NCI-H2029 (cell line): ENCODE results near the gene HSPH1.

Source experiments
- DNase-seq: peaks from one replicate; lab custom pipeline; 2025; lab: John Stamatoyannopoulos, UW

The HSPH1 gene

GRCh38 chr13:31161557-31162150, at the start of gene HSPH1:
Gene HSPH1 (minus strand): TSS chr13:31161904. CDS start chr13:31161582, 322 bp downstream.
- DNase-seq: peak; percentile 85

DNA sequence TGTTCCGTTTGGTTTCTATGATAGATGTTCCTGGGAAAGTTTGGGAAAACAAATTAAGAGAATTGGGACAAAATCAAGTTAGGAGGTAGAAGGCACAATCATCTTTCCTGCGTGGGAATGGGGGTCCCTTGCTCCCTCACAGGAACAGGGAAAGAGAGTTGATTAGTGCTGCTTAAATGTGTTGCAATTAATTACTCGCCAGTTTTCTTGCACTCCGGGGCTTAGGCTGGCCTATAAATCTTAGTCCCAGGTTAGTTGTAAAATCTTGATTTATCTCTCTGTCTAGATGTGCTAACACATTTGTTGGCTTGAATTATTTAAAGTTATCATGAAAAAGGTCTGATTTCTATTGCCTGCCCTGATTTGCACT, 48.1 kb upstream of the HSPH1 start:
- DNase-seq: no peak

GRCh38 chr13:31209172-31209840, 47.6 kb upstream of the HSPH1 start:
- DNase-seq: peak; percentile 60

DNA sequence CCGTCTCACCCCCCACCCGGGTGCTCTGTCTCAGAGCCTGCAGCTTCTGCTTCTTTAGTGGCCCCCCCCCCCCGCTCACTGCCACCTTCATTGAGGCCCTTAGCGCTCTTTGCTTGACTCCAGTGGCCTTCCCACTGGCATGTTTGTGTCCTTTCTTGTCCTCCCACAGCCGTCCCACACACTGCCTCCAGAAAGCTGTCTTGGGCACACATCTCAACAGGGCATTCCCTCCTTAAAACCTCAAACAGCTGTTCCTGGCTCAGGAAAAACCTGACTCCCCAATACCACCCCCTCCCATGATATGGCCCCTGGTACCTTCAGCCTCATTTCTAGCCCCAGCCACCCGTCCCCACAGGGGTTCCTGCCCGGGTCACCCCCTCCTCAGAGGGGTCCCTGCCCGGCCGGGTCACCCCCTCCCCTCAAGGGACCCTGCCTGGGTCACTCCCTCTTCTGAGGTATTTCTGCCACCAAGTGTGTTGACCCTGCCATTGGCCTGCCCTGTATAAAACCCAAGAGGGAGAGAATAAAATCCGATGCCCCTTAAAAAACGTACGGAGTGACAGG, 46.9 kb upstream of the HSPH1 start:
- DNase-seq: no peak

DNA sequence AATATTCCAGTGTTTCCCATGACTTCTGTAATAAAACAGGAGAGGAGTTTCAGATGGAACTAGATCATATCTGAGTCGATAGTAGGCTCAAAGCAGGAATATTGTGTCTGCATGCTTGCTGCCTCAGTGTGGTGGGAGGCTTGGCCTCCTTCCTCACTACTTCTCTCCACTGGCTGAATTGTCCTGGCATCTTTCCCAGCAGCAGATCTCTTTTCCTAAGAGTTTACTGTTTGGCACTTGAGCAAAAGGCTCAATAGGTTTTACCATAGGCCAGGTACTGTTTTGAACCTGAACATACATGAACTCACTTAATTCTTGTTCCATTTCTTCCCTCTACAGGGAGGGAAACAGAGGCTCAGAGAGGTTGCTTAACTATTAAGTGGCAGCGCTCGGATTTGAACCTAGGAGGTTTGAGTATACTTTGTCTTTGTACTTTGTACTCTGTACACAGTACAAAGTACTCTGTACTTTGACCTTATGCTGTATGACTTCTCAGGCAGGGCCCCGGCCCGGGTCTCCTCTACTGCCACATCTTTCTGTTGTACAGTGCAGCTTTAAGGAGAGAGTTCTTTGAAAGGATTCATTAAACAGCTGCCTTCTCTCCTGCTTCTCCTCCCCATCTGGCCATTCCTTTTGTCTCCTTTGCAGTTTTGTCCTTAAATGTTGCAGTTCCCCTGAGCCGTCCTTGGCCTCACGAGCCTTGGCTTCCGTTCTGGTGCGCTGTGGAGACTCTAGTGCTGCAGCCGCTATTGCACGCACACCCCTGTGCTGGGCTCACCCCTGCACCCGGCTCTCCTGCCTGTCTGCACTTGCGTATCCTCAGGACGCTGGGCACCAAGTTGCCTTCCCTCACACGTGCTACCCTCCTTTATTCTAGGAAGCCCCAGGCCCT, 46.2 kb upstream of the HSPH1 start:
- DNase-seq: peak; percentile 32

DNA sequence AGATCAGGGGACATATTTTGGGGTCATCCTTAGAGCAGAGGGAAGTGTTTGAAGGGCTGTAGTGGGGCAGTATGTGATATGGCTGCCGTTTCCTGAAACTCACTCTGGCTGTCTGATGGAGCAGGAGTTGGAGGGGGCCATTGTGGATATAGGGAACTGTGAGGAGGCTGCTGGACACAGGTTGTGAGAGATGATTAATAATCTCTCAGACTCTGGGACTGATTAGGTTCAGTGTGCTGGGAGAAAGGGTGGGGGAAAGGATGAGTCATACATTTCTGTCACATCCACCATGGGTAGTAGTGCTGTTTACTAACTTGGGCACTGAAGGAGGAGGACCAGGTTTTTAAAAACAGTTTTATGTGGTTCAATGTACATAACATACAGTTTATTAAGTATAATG, 42.9 kb upstream of the HSPH1 start:
- DNase-seq: no peak

GRCh38 chr13:31201341-31202031, 39.8 kb upstream of the HSPH1 start:
- no peak for DNase-seq

- no peak for DNase-seq
Observed at GRCh38 chr13:31200637-31200971, 38.9 kb upstream of the HSPH1 start.

DNA sequence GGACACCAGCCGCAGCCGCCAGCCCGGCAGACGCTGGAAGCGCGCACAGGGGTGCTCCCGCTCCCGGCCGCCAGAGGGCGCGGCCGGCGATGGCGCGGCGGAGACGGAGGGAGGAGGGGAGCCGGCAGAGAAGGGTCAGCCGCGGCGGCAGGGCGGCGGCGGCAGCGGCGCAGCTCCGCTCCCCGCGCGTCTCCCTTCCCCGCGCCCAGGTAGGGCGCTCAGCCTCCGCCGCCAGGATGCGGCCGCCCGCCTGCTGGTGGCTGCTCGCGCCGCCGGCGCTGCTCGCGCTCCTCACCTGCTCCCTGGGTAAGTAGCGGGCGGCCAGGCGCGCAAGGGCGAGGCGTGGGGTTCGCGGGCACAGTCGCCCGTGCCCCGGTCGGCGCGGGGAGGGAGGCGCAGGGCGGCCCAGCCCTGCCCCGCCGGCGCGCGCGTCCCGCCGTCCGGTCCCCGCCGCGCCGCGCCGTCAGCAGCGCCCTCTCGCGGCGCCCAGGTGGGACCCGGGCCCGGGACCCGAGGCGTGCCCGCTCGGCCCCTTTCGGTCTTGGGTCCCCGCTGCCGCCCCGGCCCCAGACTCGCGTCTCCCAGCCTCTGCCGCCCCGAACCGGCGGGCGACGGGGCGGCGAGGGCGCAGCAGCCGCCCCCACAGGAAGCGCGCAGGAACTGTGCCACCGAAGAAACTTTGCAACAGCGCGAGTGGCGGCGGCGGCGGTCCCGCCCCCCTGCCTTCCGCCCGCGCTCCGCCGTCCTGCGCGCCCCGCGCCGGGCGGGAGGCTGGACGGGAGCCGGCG, 38.3 kb upstream of the HSPH1 start, which contains the start of gene B3GLCT:
TSS of gene B3GLCT (plus strand) at position 127 of the 788 bp plus-strand sequence. CDS start at position 237, 110 bp downstream.
- DNase-seq: no peak

GRCh38 chr13:31199527-31199848, 37.8 kb upstream of the HSPH1 start:
- no peak for DNase-seq

GRCh38 chr13:31198519-31198918, 36.8 kb upstream of the HSPH1 start:
- no peak for DNase-seq

- DNase-seq: no peak
Observed at GRCh38 chr13:31196992-31197391, 35.3 kb upstream of the HSPH1 start.

DNA sequence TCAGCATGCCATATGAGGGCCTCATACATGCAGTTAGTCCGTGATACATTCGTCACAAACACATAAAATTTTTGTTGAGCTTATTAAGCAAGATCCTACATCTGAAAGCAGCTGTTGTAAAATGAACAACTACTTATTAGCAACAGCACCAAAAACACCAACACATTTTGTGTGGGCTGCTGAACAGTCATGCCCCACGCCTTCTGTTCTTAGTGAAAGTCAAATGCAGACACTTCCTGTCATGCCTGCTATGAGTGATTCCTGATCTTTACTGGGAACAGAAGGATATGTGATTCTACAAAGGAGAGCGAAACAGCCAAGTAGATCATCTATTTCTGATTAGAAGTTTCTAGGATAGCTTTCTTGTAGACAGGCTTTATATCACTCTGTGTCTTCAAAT, 33.9 kb upstream of the HSPH1 start:
- no peak for DNase-seq

- DNase-seq: no peak
Observed at GRCh38 chr13:31192306-31192705, 30.6 kb upstream of the HSPH1 start.

- DNase-seq: no peak
Observed at GRCh38 chr13:31191748-31192147, 30.0 kb upstream of the HSPH1 start.

DNA sequence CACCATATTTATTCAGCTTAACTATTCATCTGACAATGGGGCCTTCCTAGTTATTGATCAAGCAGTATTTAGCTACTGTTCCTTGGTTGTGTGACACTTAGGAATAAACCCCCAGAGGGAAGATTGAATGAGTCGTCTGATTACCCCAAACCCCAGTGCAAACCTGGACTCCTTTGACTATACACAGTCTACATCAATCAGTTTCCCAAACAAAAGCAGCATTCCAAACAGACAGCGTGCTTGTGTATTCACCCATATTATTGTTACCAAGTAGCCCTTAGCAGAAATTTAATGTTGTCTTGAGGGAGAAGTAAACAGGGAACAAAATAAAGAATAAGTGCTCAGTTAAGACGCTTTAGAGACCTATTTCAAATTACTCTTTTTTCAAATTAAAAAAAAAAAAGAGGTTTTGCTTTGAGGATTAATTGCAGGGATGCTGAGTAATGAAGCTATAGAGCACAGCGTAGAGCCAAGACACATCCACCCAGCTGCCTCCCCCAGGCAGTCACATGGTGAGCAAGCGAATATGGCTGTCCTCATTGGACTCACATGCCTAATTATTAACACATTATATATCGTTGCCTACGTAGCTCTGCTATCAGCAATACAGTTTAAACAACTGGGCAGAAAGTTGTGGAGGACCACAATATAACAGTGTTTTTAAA, 23.4 kb upstream of the HSPH1 start:
- DNase-seq: no peak

GRCh38 chr13:31184451-31184850, 22.7 kb upstream of the HSPH1 start:
- no peak for DNase-seq

DNA sequence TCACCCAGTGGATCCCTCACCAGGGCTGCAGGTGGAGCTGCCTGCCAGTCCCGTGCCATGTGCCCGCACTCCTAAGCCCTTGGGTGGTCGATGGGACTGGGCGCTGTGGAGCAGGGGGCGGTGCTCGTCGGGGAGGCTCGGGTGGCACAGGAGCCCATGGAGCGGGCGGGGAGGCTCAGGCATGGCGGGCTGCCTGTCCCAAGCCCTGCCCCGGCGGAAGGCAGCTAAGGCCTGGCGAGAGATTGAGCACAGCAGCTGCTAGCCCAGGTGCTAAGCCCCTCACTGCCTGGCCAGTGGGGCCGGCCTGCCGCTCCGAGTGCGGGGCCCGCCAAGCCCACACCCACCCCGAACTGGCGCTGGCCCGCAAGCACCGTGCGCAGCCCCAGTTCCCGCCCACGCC, 21.3 kb upstream of the HSPH1 start:
- DNase-seq: no peak

DNA sequence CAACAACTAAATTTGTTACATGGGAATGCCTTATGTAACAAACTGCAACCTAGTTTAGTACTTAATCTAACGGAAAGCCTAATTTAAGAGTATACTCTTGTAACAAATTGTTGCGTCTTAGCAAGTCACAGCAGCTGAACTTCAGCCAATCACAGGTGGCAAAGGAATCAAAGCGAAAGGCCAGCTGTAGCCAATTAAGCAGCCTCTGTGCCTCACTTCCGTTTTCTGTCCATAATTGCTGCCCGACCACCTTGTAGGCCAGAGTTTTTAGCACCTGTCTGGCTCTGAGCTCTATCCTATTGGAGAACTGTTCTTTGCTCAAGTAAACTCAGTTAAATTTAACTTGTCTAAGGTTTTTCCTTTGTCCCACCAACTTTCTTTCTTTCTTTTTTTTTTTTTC, 18.1 kb upstream of the HSPH1 start:
- DNase-seq: no peak

DNA sequence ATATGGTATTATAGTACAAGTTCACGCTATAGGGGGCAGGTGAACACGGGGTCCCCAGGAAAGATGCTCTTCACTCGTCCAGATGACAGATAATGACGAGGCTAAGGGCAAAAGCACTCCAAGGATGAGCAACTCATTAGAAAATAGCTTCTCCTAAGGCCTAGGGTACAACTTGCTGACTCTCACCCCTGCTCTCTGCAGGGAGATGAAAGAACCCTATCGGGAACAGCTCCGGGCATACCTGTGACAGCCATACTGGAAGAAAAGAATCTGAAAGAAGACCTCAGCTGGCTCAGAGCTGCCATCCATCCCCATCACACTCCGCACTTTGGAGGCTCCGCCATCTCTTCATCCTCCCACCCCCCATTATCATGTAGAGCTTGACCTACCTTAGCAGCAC, 17.5 kb upstream of the HSPH1 start:
- DNase-seq: no peak
